ENCODE measurements around the gene CCR9.

DNA sequence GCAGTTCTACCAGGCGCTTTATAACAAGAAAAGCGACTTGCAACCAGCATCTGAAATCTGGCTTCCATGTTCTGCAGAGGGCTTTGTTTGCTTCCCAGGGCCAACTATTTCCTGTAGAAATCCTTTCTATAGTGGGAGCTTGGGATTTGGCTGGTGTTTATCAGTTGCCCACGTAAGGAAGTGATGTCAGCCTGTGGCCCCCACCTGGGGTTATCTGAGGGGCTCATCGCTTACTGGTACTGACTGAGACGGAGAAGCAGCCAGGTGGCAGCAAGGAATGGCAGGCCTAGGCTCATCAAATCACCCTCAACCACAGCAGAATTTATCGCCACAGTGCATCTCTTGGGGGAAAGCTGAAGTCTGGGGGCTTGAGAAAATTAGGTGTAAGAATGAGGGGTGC is 14.6 kb upstream of the CCR9 start:
- no peak for TF ChIP-seq EP300 (IDR thresholded peaks at IDR 0.05; ENCODE audit: borderline replicate concordance)
- TF ChIP-seq CREB1 (IDR thresholded peaks at IDR 0.05; ENCODE audit: low read depth): no peak
- no peak for TF ChIP-seq EGR1 (IDR thresholded peaks at IDR 0.05)
